ENCODE measurements around the gene LMX1B.

Gene LMX1B

DNA sequence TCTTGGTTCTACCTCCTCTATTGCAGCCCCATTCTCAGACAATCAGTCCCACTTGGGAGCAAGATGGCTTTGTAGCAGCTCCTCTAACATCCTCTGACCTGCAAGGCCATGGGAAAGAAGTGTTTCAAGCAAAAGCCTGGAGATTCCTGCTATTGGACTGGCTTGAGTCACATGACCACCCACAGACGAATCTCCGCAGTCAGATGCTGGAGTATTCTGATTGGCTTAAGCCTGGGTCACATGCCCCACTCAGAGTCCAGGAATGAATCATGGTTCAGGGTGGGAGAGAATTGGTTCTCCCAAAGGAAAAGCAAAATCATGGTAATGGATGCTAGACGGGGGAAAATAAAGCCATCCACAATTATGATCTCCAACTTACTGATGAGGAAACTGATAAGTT, 22.6 kb upstream of the LMX1B start:
- TF ChIP-seq, protein P1, sequence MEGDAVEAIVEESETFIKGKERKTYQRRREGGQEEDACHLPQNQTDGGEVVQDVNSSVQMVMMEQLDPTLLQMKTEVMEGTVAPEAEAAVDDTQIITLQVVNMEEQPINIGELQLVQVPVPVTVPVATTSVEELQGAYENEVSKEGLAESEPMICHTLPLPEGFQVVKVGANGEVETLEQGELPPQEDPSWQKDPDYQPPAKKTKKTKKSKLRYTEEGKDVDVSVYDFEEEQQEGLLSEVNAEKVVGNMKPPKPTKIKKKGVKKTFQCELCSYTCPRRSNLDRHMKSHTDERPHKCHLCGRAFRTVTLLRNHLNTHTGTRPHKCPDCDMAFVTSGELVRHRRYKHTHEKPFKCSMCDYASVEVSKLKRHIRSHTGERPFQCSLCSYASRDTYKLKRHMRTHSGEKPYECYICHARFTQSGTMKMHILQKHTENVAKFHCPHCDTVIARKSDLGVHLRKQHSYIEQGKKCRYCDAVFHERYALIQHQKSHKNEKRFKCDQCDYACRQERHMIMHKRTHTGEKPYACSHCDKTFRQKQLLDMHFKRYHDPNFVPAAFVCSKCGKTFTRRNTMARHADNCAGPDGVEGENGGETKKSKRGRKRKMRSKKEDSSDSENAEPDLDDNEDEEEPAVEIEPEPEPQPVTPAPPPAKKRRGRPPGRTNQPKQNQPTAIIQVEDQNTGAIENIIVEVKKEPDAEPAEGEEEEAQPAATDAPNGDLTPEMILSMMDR (IDR thresholded peaks at IDR 0.05): no peak

DNA sequence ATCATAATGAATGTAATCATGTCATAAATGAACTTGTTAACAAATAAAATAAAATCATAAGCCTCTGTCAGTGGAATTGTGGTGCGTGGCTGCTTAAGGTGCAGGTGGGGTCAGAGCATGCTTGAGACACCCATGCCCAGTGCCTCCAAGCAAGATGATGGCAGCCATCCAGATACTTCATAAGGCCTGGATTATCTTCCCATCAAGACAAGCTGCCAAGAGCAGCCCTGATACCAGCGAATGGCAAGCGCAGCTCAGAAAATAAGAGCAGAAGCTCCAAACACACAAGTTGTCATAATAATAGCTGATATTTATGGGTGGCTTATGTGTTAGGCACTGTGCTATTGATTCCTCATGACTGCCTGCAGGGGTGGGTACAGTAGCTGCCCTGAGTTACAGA, 21.8 kb upstream of the LMX1B start:
- TF ChIP-seq, protein P1 (IDR thresholded peaks at IDR 0.05): no peak

DNA sequence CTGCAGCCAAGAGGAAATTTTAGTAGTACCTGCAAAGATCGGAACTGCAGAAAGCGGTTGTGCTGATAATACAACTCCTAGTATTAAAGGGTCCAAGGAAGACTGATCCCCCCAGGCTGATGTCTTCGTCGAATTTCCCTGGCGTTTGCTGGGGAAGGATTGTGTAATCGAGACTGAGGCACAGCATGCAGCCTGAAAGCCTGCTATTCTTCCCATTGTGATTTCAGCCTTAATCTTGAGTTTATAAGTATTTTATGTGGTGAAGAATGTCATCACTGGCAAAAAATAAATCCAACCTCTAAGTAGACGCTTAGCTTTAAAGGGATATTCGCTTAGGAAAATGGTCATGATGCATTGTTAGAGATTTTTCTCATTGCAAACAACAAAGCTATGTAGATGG, 21.3 kb upstream of the LMX1B start:
- TF ChIP-seq, protein P1 (IDR thresholded peaks at IDR 0.05): no peak

DNA sequence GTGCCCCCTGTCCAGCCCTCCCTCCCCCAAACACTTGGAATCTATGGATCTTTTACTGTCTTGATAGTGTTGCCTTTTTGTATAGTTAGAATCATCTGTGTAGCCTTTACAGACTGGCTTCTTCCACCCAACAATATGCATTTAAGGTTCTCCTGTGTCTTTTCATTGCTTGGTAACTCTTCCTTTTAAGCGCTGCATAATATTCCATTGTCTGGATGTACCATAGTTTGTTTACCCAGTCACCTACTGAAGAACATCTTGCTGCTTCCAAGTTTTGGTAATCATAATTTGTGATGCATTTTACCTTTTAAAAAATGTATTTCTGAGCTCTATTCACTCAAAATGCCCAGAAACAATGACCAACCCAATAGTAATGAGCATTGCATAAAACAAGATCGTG, 17.7 kb upstream of the LMX1B start:
- TF ChIP-seq, protein P1 (IDR thresholded peaks at IDR 0.05): no peak

DNA sequence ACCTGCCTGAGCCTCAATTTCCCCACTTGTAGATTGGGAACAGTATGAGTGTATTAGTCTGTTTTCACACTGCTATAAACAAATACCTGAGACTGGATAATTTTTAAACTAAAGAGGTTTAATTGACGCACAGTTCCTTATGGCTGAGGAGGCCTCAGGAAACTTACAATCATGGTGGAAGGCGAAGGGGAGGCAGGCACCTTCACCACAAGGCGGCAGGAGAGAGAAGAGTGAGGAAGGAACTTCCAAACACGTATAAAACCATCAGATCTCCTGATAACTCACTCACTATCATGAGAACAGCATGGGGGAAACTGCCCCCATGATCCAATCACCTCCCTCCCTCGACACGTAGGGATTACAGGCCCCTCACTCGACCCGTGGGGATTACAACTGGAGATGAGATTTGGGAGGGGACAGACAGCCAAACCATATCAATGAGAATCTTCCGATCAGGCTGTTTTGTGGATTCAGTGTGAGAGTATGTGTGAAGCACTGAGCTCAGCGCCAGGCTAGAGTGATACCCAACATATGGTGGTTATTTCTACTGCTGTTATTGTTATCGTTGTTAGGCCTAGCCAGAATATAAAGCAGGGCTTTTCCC, 14.6 kb upstream of the LMX1B start:
- TF ChIP-seq, protein P1 (IDR thresholded peaks at IDR 0.05): peak; percentile 33; the same call in 1 of the 2 replicates

DNA sequence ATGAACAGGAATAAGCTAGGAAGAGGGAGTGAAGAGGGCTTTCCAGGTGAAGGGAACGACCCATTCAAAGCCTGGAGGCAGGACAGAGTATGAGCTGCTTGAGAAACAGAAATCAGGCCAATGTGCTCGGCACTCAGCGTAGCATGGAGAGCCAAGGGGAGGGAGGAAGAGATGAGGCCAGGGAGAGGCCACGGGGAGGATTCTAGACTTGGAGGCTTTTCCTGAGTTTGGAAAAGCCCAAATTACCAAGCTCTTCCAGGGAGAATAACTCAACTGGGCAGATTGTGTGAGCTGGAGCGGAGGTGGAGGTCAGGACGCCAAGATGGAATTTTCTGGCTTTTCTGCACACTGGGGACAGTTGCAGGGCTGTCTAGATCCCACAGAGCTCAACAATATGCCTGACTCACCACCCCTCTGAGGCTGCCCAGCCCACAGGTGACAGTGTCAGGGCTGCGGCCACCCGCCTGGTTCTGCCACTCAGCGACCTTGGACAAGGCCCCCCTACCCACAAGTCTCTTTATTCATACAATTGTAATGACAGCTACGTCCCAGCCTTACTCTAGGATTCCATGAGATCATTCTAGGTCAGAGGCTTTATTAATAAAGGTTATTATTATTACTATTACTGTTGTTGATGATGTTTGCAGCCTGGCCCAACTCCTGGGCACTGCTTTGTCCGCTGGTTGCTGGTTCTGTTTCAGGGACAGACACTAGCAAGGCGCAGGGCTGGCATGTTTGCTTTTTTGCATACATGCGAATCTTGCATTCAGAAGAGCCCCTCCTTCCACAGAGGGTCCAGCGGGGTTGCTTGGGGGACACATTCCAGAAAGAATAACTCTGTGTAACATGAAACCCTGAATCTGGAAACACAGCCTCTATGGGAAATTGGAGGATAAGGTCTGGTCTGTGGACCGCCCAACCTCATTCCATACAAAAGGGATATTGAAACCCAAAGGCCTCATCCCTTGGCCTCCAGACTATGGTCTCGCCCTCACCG, 9.4 kb upstream of the LMX1B start:
- TF ChIP-seq, protein P1 (IDR thresholded peaks at IDR 0.05): no peak

DNA sequence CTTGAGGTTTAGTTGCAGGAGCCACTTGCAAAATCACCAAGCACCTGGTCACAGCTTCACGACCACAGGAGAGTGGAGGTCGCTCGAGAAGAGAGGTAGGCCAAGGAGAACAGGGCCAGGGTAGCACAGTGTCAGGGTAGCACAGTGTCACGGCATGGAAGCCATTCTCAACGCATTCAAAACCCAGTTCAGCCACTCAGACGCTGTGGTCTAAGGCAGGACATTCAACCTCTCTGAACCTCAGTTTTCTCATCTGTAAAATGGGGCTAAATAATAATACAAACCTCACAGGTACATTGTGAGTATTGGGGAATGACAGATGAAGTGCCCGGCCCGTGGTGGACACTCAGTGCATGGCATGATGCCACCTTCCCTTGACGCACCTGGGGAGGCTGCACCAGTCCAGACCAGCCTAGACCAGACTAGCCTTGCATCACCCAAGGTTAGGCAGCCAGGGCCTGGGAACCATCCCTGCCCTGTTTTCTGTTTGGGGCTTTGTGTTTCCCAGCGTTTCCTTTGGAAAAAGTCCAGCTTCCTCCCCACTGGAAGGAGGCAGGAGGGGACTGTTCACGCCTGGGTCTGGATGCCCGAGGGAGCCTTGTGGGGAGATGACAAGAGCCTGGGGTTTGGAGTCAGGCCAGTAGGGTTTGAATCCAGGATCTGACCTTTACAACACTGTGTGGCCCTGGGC, 7.8 kb upstream of the LMX1B start:
- TF ChIP-seq, protein P1 (IDR thresholded peaks at IDR 0.05): no peak

All from LNCAP (cell line).